ENCODE data around the gene ZNF618.

ZNF618 gene

GRCh38 chr9:114011313-114011712, 135.2 kb downstream of the ZNF618 start:
- Histone ChIP-seq H3K4me3 (ENCODE audit: low read depth, low read length) (no peak overlapping the region), H3K36me3 (ENCODE audit: control insufficient read depth, insufficient read depth, low read length) (peaks cover 22% of the 10 kb centered on the region)

DNA sequence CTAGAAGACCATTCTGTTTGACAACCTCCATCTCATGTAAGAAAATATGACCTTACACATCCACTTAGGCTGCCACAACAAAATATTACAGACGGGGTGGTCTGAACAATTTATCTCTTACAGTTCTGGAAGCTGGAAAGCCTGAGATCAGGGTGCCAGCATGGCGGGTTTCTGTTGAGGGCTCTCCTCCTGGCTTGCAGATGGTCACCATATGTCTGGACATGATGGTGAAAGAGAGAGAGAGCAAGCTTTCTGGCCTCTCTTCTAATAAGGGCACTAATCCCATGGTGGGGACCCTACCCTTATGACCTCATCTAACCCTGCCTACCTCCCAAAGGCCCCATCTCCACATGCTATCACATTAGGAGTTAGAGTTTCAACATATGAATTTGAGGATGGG, 136.0 kb downstream of the ZNF618 start:
- H3K27me3 ChIP-seq (ENCODE audit: control insufficient read depth, insufficient read depth, low read length), result no peaks in the 10 kb centered on the region
- no peaks in the 10 kb centered on the region for H3K9me3 ChIP-seq (ENCODE audit: control insufficient read depth, insufficient read depth, low read length)
- H3K27ac ChIP-seq (ENCODE audit: low read depth, low read length), result no peak overlapping the region
- no peak overlapping the region for H3K9ac ChIP-seq (ENCODE audit: low read depth, low read length)
- H3K4me1 ChIP-seq (ENCODE audit: control insufficient read depth, insufficient read depth, low read length), result peaks cover 4% of the 10 kb centered on the region
- H3K36me3 ChIP-seq (ENCODE audit: control insufficient read depth, insufficient read depth, low read length), result peaks cover 22% of the 10 kb centered on the region
- H3K4me3 ChIP-seq (ENCODE audit: low read depth, low read length), result no peak overlapping the region

More at GRCh38 chr9:114011313-114011712, 135.2 kb downstream of the ZNF618 start:
- no peak overlapping the region for H3K27ac ChIP-seq (ENCODE audit: low read depth, low read length)
- H3K9ac ChIP-seq (ENCODE audit: low read depth, low read length), result no peak overlapping the region
- no peaks in the 10 kb centered on the region for H3K9me3 ChIP-seq (ENCODE audit: control insufficient read depth, insufficient read depth, low read length)
- no peaks in the 10 kb centered on the region for H3K27me3 ChIP-seq (ENCODE audit: control insufficient read depth, insufficient read depth, low read length)
- peaks cover 4% of the 10 kb centered on the region for H3K4me1 ChIP-seq (ENCODE audit: control insufficient read depth, insufficient read depth, low read length)

DNA sequence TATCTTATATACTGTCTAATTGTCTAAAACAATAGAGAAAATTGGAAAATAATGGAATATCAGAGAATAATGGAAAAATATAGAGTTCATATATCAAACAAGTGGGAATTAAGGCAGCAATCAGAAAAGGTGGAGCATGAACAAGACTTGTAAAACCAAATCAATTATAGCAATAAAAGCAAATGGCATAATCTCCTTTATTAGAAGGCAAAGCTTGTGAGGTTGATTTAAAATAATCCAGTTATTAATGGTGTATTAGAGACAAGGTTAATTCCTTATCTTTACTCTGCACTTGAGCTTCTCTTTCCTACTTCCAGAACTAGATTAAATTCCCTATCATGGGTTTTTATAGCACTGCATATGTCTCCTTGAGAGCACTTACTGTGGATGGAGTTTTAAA, 137.9 kb downstream of the ZNF618 start:
- no peaks in the 10 kb centered on the region for H3K9me3 ChIP-seq (ENCODE audit: control insufficient read depth, insufficient read depth, low read length)
- peaks cover 4% of the 10 kb centered on the region for H3K4me1 ChIP-seq (ENCODE audit: control insufficient read depth, insufficient read depth, low read length)
- H3K36me3 ChIP-seq (ENCODE audit: control insufficient read depth, insufficient read depth, low read length), result peaks cover 29% of the 10 kb centered on the region
- no peak overlapping the region for H3K4me3 ChIP-seq (ENCODE audit: low read depth, low read length)
- H3K27me3 ChIP-seq (ENCODE audit: control insufficient read depth, insufficient read depth, low read length), result no peaks in the 10 kb centered on the region
- no peak overlapping the region for H3K27ac ChIP-seq (ENCODE audit: low read depth, low read length)
- no peak overlapping the region for H3K9ac ChIP-seq (ENCODE audit: low read depth, low read length)

DNA sequence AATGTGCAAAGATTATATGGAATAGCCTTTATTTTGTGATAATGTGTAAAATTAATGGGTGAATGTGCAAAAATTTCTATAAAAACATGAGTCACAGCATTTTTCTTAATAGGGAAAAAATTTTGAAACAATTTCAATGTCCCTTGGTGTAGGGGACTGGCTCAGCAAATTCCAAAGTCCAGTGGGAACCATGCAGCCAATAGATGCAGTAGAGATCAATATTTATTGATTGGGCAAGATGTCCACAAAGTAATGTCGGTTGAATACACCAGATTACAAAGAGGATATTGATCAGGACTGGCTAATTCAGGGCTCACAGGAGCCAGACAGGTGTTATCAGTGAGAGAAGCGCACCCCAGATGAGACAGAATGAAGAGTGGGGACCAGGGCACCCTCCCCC, 139.5 kb downstream of the ZNF618 start:
- Histone ChIP-seq H3K27me3 (ENCODE audit: control insufficient read depth, insufficient read depth, low read length) (no peaks in the 10 kb centered on the region), H3K9ac (ENCODE audit: low read depth, low read length) (no peak overlapping the region), H3K9me3 (ENCODE audit: control insufficient read depth, insufficient read depth, low read length) (no peaks in the 10 kb centered on the region), H3K27ac (ENCODE audit: low read depth, low read length) (no peak overlapping the region), H3K36me3 (ENCODE audit: control insufficient read depth, insufficient read depth, low read length) (peaks cover 29% of the 10 kb centered on the region), H3K4me1 (ENCODE audit: control insufficient read depth, insufficient read depth, low read length) (peaks cover 4% of the 10 kb centered on the region), H3K4me3 (ENCODE audit: low read depth, low read length) (no peak overlapping the region)

GRCh38 chr9:114016101-114016500, 140.0 kb downstream of the ZNF618 start:
- Histone ChIP-seq H3K27me3 (ENCODE audit: control insufficient read depth, insufficient read depth, low read length) (no peaks in the 10 kb centered on the region), H3K36me3 (ENCODE audit: control insufficient read depth, insufficient read depth, low read length) (peaks cover 29% of the 10 kb centered on the region), H3K4me1 (ENCODE audit: control insufficient read depth, insufficient read depth, low read length) (peaks cover 4% of the 10 kb centered on the region), H3K27ac (ENCODE audit: low read depth, low read length) (no peak overlapping the region), H3K4me3 (ENCODE audit: low read depth, low read length) (no peak overlapping the region), H3K9me3 (ENCODE audit: control insufficient read depth, insufficient read depth, low read length) (no peaks in the 10 kb centered on the region), H3K9ac (ENCODE audit: low read depth, low read length) (no peak overlapping the region)

- Histone ChIP-seq H3K4me3 (ENCODE audit: low read depth, low read length) (no peak overlapping the region), H3K4me1 (ENCODE audit: control insufficient read depth, insufficient read depth, low read length) (no peaks in the 10 kb centered on the region), H3K36me3 (ENCODE audit: control insufficient read depth, insufficient read depth, low read length) (peaks cover 29% of the 10 kb centered on the region), H3K27me3 (ENCODE audit: control insufficient read depth, insufficient read depth, low read length) (no peaks in the 10 kb centered on the region), H3K9ac (ENCODE audit: low read depth, low read length) (no peak overlapping the region), H3K27ac (ENCODE audit: low read depth, low read length) (no peak overlapping the region), H3K9me3 (ENCODE audit: control insufficient read depth, insufficient read depth, low read length) (no peaks in the 10 kb centered on the region)
Observed at GRCh38 chr9:114016629-114017423, 140.7 kb downstream of the ZNF618 start.

DNA sequence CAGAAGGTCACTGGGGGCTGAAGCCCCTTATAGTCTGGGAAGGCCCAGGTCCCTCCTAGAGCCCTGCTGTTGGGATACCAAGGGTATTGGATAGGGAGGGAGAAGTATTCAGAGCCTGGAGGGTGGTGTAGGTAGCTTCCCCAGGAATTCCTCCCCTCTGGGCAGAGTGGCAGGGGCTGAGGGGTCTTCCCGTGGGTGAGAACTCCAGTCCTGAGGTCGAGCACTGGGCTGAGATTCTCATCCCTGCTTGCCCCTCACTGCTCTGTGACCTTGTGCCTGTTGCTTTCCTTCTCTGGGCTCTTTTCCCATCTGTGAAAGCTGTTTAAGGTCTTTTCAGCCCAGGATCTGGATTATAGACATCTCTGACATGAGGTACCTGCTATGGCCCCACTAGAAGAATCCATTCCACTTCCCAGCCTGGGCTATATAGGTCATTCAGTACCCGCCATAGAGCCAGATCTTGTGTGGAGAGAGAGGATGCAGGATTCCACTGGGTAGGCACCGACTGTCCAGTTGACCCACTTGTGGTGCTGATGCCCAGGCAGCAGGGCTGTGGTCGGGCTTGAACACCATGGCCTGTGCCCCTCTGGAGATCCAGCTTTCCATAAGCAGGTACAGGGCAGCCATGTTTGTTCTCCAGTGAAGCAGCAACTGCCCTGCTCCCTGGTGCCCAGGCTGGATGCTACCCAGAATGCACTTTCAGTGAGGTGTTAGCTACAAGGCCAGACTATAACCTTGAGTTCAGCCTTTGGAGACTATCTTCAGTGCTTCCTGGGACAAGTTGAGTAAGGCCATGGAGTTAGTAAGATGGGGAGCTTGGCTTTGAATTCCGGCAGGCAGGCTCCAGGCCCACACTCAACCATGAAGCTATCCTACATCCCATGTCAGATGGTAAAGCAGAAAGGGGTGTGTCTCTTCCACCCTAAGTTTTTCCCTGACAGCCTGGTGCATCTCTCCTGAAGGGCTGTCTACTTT, 141.9 kb downstream of the ZNF618 start:
- H3K27me3 ChIP-seq (ENCODE audit: control insufficient read depth, insufficient read depth, low read length), result no peaks in the 10 kb centered on the region
- H3K27ac ChIP-seq (ENCODE audit: low read depth, low read length), result no peak overlapping the region
- no peak overlapping the region for H3K9ac ChIP-seq (ENCODE audit: low read depth, low read length)
- H3K4me1 ChIP-seq (ENCODE audit: control insufficient read depth, insufficient read depth, low read length), result no peaks in the 10 kb centered on the region
- H3K4me3 ChIP-seq (ENCODE audit: low read depth, low read length), result no peak overlapping the region
- H3K9me3 ChIP-seq (ENCODE audit: control insufficient read depth, insufficient read depth, low read length), result peaks cover 4% of the 10 kb centered on the region; the same call in 1 of the 2 replicates
- H3K36me3 ChIP-seq (ENCODE audit: control insufficient read depth, insufficient read depth, low read length), result peaks cover 25% of the 10 kb centered on the region

DNA sequence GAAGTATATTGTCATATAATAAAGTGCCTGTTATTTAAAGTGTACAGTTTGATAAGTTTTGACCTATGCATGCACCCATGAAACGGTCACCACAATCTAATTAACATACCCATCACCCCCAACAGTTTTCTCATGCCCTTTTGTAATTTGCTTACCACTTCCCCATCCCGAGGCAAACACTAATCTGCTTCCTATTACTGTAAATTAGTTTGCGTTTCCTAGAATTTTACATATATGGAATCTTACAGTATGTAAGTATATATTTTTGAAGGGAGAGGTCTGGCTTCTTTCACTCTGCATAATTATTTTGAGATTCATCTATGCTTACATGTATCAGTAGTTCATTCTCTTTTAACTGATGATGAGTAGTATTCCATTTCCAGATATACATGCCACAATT, 145.5 kb downstream of the ZNF618 start:
- no peak overlapping the region for H3K9ac ChIP-seq (ENCODE audit: low read depth, low read length)
- peaks cover 7% of the 10 kb centered on the region for H3K9me3 ChIP-seq (ENCODE audit: control insufficient read depth, insufficient read depth, low read length)
- no peak overlapping the region for H3K27ac ChIP-seq (ENCODE audit: low read depth, low read length)
- peaks cover 25% of the 10 kb centered on the region for H3K36me3 ChIP-seq (ENCODE audit: control insufficient read depth, insufficient read depth, low read length)
- no peak overlapping the region for H3K4me3 ChIP-seq (ENCODE audit: low read depth, low read length)
- no peaks in the 10 kb centered on the region for H3K4me1 ChIP-seq (ENCODE audit: control insufficient read depth, insufficient read depth, low read length)
- H3K27me3 ChIP-seq (ENCODE audit: control insufficient read depth, insufficient read depth, low read length), result no peaks in the 10 kb centered on the region

DNA sequence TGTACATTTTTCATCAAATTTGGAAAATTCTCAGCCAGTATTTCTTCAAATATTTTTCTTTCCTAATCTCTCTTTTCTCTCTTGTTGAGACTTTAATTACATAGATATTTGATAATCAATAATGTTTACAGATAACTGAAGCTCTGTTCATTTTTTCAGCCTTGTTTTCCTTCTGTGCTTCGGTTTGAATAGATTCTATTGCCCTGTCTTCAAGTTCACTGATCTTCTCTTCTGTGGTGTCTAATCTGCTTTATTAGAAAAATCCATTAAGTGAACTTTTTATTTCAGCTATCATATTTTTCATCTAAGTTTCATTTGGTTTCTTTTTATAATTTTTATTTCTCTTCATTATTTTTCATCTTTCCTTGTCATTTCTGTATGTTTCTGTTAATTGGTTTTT, 147.9 kb downstream of the ZNF618 start:
- no peaks in the 10 kb centered on the region for H3K4me1 ChIP-seq (ENCODE audit: control insufficient read depth, insufficient read depth, low read length)
- peaks cover 7% of the 10 kb centered on the region for H3K9me3 ChIP-seq (ENCODE audit: control insufficient read depth, insufficient read depth, low read length)
- no peak overlapping the region for H3K27ac ChIP-seq (ENCODE audit: low read depth, low read length)
- peaks cover 11% of the 10 kb centered on the region; the same call in 1 of the 2 replicates for H3K36me3 ChIP-seq (ENCODE audit: control insufficient read depth, insufficient read depth, low read length)
- H3K4me3 ChIP-seq (ENCODE audit: low read depth, low read length), result no peak overlapping the region
- no peak overlapping the region for H3K9ac ChIP-seq (ENCODE audit: low read depth, low read length)
- H3K27me3 ChIP-seq (ENCODE audit: control insufficient read depth, insufficient read depth, low read length), result no peaks in the 10 kb centered on the region

DNA sequence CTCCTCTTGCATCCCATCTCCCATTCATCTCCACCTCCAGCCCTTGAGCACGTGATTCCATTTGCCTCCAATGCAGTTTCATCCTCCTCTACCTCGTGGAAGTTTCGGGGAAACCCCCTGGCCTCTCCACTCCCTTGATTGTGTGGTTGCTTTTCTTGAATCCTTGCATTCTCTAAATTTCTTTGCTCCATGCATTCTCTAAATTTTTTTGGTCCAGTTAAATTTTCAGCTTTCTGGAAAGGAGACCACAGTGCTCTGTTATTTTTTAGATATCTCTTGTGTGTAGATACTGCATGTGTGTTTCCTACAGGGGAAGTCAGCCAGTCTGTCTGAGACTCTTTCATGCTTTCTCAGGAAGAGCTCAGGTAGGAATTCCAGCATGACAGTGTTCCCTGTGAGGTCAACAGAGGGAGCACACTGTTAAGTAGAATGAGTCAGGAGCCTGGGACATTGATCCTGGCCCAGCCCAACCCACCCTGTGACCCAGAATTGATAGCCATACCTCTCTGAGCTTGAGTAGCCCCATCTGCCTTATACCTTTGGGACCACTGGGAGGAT, 149.2 kb downstream of the ZNF618 start:
- Histone ChIP-seq H3K9me3 (ENCODE audit: control insufficient read depth, insufficient read depth, low read length) (peaks cover 7% of the 10 kb centered on the region), H3K27me3 (ENCODE audit: control insufficient read depth, insufficient read depth, low read length) (no peaks in the 10 kb centered on the region), H3K36me3 (ENCODE audit: control insufficient read depth, insufficient read depth, low read length) (peaks cover 24% of the 10 kb centered on the region), H3K4me3 (ENCODE audit: low read depth, low read length) (no peak overlapping the region), H3K4me1 (ENCODE audit: control insufficient read depth, insufficient read depth, low read length) (no peaks in the 10 kb centered on the region), H3K9ac (ENCODE audit: low read depth, low read length) (no peak overlapping the region), H3K27ac (ENCODE audit: low read depth, low read length) (no peak overlapping the region)
